Measurements from ENCODE around the gene RASGRP4.
A peak's percentile ranks its signal among the peaks of the same experiment; 100 is the strongest.

The RASGRP4 gene

GRCh38 chr19:38389101-38389925 lies 36.7 kb downstream of the RASGRP4 start:
- no peak for DNase-seq (ENCODE audit: low read depth in 2 of 2)

- no peak for DNase-seq (ENCODE audit: low read depth in 2 of 2)
Observed at GRCh38 chr19:38388349-38389100, 37.5 kb downstream of the RASGRP4 start, which contains the start of gene SPRED3. Gene SPRED3 (plus strand): TSS chr19:38388697. CDS start chr19:38390303, 1,606 bp downstream.

- DNase-seq (ENCODE audit: low read depth in 2 of 2), result peak; percentile 24 to 51
Observed at GRCh38 chr19:38387550-38388348, 38.3 kb downstream of the RASGRP4 start, which contains the start of gene GGN. Gene GGN (minus strand): TSS chr19:38388034. CDS start chr19:38387261, 773 bp downstream.

- no peak for DNase-seq (ENCODE audit: low read depth in 2 of 2)
Observed at GRCh38 chr19:38386971-38387549, 39.0 kb downstream of the RASGRP4 start.

- no peak for DNase-seq (ENCODE audit: low read depth in 2 of 2)
Observed at GRCh38 chr19:38386300-38386970, 39.6 kb downstream of the RASGRP4 start.

- DNase-seq (ENCODE audit: low read depth in 2 of 2), result no peak
Observed at GRCh38 chr19:38385804-38386257, 40.2 kb downstream of the RASGRP4 start.

GRCh38 chr19:38385057-38385803 lies 40.8 kb downstream of the RASGRP4 start:
- no peak for DNase-seq (ENCODE audit: low read depth in 2 of 2)

GRCh38 chr19:38384209-38385027 lies 41.6 kb downstream of the RASGRP4 start:
- no peak for DNase-seq (ENCODE audit: low read depth in 2 of 2)

GRCh38 chr19:38383743-38384142 lies 42.3 kb downstream of the RASGRP4 start:
- DNase-seq (ENCODE audit: low read depth in 2 of 2), result no peak

GRCh38 chr19:38383184-38383583 lies 42.8 kb downstream of the RASGRP4 start:
- DNase-seq (ENCODE audit: low read depth in 2 of 2), result no peak

- no peak for DNase-seq (ENCODE audit: low read depth in 2 of 2)
Observed at GRCh38 chr19:38381138-38381537, 44.9 kb downstream of the RASGRP4 start.

GRCh38 chr19:38378866-38379265 lies 47.2 kb downstream of the RASGRP4 start:
- no peak for DNase-seq (ENCODE audit: low read depth in 2 of 2)

- DNase-seq (ENCODE audit: low read depth in 2 of 2), result no peak
Observed at GRCh38 chr19:38377052-38377451, 49.0 kb downstream of the RASGRP4 start.

GRCh38 chr19:38376576-38376975 lies 49.4 kb downstream of the RASGRP4 start:
- no peak for DNase-seq (ENCODE audit: low read depth in 2 of 2)

- no peak for DNase-seq (ENCODE audit: low read depth in 2 of 2)
Observed at GRCh38 chr19:38375748-38376147, 50.3 kb downstream of the RASGRP4 start.

GRCh38 chr19:38375098-38375493 lies 50.9 kb downstream of the RASGRP4 start:
- no peak for DNase-seq (ENCODE audit: low read depth in 2 of 2)

- peak; percentile 93 for DNase-seq (ENCODE audit: low read depth in 2 of 2)
Observed at GRCh38 chr19:38374332-38375097, 51.5 kb downstream of the RASGRP4 start, which contains the start of gene PSMD8. Gene PSMD8 (plus strand): TSS chr19:38374571. CDS start chr19:38374602, 31 bp downstream.

GRCh38 chr19:38373907-38374331 lies 52.1 kb downstream of the RASGRP4 start:
- no peak for DNase-seq (ENCODE audit: low read depth in 2 of 2)

Measured in stimulated activated CD8-positive, alpha-beta memory T cell treated with anti-CD3 and anti-CD28 coated beads, Interleukin-7, amount 100 ng/mL, for 1 hour (primary cell).